ENCODE results near the gene CAMSAP1. TPM values are rescaled to one million over a fixed set of nuclear protein-coding genes. Genes with fewer than 3 reads are reported as not detected.
A peak's percentile ranks its signal among the peaks of the same experiment; 100 is the strongest.

CAMSAP1 gene
- total and polyA plus RNA-seq, 9 of the 15 experiments (the other 6 are each of a cell fraction or from before 2014, with no cell fraction given) = 1.5 to 28.8 (median 14.3) TPM

GRCh38 chr9:135793221-135794056 lies 113.9 kb downstream of the CAMSAP1 start (continued):
- TF ChIP-seq ZMIZ1 (IDR thresholded peaks at IDR 0.05; ENCODE audit: low read depth in 2 of 2, low read length in 2 of 2) = no peak

- H3K9ac ChIP-seq (ENCODE audit: insufficient read depth in 1 of 2, low read depth in 2 of 2, low read length in 2 of 2) = peak overlapping the region in 1 of 2 experiments; percentile 61; a peak in 2 of 4 replicates
- H3K4me1 ChIP-seq (replicated peaks in 1 of 2; ENCODE audit: control insufficient read depth in 2 of 2, insufficient read depth in 2 of 2, low read length in 2 of 2) = peaks cover 3 to 63% of the 10 kb centered on the region in 2 experiments; a peak in 3 of 5 replicates
- FAIRE-seq (peak; percentile 85), ATAC-seq (peak; percentile 73), DNase-seq (ENCODE audit: extremely low read depth in 1 of 4, low spot score in 3 of 4) (peak; percentile 65 to 71 (median 67))
- H3K36me3 ChIP-seq (ENCODE audit: control insufficient read depth, insufficient read depth, low read length) = no peaks in the 10 kb centered on the region
- peak overlapping the region; percentile 70 for H2AFZ ChIP-seq (ENCODE audit: low read depth, low read length)
- no peaks in the 10 kb centered on the region for H3K79me2 ChIP-seq (ENCODE audit: control insufficient read depth, insufficient read depth, low read length)
- intact Hi-C loops (cut with micrococcal nuclease) = loop anchor here (5.0 to 10.0 kb wide), 3 partner anchors 88 to 350 kb away; partner anchors contain the start of gene KCNT1
- ChIA-PET CTCF (ENCODE audit: low intra/inter-chr PET ratio) (interaction anchor here (1.1 kb wide), 1 partner anchor 189 kb away, joined by 3 read pairs; no protein-coding TSS in a partner anchor), POLR2A (interaction anchor here (0.6 kb wide), 1 partner anchor 37 kb away, joined by 4 read pairs; no protein-coding TSS in a partner anchor)
- peaks cover 16% of the 10 kb centered on the region for H4K20me1 ChIP-seq (replicated peaks; ENCODE audit: control insufficient read depth, insufficient read depth, low read length)
- in situ Hi-C loops (cut with MboI) = loop anchor here (10.0 kb wide), 1 partner anchor 482 kb away; no protein-coding TSS in a partner anchor
- H3K27me3 ChIP-seq (ENCODE audit: control insufficient read depth in 2 of 2, insufficient read depth in 2 of 2, low read length in 2 of 2) = peaks cover 31 to 73% of the 10 kb centered on the region in 2 experiments
- BruUV-seq (replicated peaks) = no TSS peak
- no peaks in the 10 kb centered on the region for H3K9me3 ChIP-seq (replicated peaks; ENCODE audit: control insufficient read depth, insufficient read depth, low read depth, low read length)
- H3K4me2 ChIP-seq (ENCODE audit: insufficient read depth, low read length) = peak overlapping the region; percentile 15; the same call in 1 of the 2 replicates
- no peak overlapping the region for H3K27ac ChIP-seq (ENCODE audit: extremely low read depth, low read depth, low read length)
- no peaks in the 10 kb centered on the region for H3K9me1 ChIP-seq (ENCODE audit: control insufficient read depth, insufficient read depth, low read length)
- no peak overlapping the region for H3K4me3 ChIP-seq
- WGBS (ENCODE audit: insufficient coverage, low coverage, missing lambda C conversion rate) = 21% methylated on average over 25 of the region's 31 CpGs
- TF ChIP-seq NCOA4 (IDR thresholded peaks at IDR 0.05; ENCODE audit: partially characterized antibody) = no peak
- TF ChIP-seq UBTF (IDR thresholded peaks at IDR 0.05; ENCODE audit: borderline replicate concordance in 1 of 2, low read depth in 2 of 2, low read length in 2 of 2) = 0 out of 4 replicates have a peak, but pooled peaks of 1 of the 2 experiments have one; percentile 68
- TF ChIP-seq MAX (CRISPR knock-in tag; IDR thresholded peaks at IDR 0.05) = peak; percentile 34; the same call in 1 of the 2 replicates
- no peak for TF ChIP-seq POLR2A (conservative IDR thresholded peaks at IDR 0.05)
- TF ChIP-seq MYC (IDR thresholded peaks at IDR 0.05; ENCODE audit: low read depth, low read length) = peak; percentile 69
- no peak for TF ChIP-seq MYC (CRISPR knock-in tag; IDR thresholded peaks at IDR 0.05; ENCODE audit: borderline replicate concordance, low read depth)
- TF ChIP-seq SMC3 (conservative IDR thresholded peaks at IDR 0.05; ENCODE audit: insufficient read depth, low read depth, low read length) = peak; percentile 49; the same call in 1 of the 2 replicates
- peak in 1 of 2 experiments; percentile 63; a peak in 2 of 4 replicates for TF ChIP-seq RAD21 (CRISPR knock-in tag; conservative IDR thresholded peaks at IDR 0.05 in 1 of 2, IDR thresholded peaks at IDR 0.05 in 1 of 2)
Measured at GRCh38 chr9:135792268-135793128, 114.8 kb downstream of the CAMSAP1 start.
